GM03348 (cell line): Measurements from ENCODE around the gene SCN8A.
"Not testable (repeated sequence)": the region's sequence is repeated elsewhere in the genome, so short reads cannot be mapped to it uniquely, and the experiment has no call there.

Experiments used
- DNase-seq: peaks from one replicate; pipeline ENCODE4 v3.0.0; 2012; ENCODE audit warnings: low spot score

SCN8A gene

DNA sequence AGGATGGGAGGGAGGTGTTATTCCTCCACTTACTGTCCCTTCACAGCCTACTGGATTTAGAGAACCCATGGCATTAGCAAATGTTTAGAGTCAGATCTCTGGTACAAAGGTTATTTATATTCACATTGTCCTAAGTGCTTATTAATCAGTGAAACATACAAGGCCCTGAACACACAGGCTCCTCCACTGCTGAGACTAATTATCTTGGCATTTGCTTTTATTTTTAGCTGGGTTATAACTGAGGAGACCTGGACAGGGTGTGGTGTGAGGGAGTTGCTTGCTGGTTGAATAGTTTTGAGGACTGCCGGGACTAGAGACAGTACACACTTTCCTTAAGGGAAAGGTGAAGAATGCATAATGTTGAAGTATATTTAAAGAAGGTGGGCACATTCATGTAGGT, 180.0 kb downstream of the SCN8A start:
- peak; percentile 42 for DNase-seq

- DNase-seq: peak; percentile 65
Observed at GRCh38 chr12:51773145-51773869, 182.3 kb downstream of the SCN8A start.

DNA sequence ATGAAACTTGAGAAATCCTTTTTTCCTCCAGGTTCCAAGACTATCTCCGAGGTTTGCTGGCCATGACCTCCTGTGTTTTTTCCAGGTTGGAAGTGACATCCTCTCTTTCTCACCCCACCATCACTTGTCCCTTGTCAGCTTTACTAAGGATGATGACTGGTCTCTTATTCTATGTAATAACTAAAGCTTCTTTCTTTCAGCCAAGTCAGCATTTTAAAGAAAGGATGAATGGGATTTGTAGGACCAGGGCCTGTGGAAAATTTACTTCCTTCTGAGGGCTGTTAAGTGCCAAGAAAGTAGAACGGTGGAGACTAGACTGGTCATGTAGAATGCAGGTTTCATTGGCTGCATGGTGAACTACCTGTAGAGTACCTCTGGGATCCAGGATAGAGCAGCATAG, 183.9 kb downstream of the SCN8A start:
- no peak for DNase-seq

- DNase-seq: no peak
Observed at GRCh38 chr12:51777457-51777856, 186.4 kb downstream of the SCN8A start.

DNA sequence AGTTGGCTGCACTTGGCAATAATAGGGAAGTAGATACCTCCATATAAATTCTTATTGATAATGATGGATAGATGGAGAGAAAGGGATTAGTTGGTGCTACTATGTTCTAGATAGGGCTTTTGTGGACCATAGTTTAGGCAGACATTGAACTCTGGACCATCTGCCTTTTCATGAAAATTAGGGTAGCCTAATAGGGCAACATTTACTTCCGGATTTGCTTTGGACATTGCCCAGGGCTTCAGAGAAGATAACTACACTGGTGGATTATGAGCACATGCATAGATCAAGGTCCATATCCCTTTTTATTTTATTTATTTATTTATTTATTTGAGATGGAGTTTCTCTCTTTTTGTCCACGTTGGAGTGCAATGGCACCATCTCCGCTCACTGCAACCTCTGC, 186.9 kb downstream of the SCN8A start:
- no peak for DNase-seq

DNA sequence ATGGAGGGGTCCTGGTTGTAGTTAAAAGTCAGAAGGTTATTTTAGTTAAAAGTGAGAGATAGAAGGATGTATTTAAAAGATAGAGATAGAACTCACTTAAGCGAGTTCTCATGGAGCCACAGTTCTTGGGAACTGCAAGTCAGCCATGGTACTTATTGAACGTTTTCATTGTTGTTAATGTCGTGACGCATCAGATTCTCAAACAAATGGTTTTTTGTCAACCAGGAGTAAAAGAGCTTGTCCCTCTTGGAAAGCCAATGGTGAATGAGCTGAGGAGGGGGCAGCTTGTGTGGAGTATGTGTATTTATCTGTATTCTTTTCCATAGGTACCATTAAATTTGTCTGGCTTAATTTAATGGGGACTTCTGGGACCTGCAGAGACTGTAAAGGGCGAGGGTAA, 188.8 kb downstream of the SCN8A start:
- no peak for DNase-seq

DNA sequence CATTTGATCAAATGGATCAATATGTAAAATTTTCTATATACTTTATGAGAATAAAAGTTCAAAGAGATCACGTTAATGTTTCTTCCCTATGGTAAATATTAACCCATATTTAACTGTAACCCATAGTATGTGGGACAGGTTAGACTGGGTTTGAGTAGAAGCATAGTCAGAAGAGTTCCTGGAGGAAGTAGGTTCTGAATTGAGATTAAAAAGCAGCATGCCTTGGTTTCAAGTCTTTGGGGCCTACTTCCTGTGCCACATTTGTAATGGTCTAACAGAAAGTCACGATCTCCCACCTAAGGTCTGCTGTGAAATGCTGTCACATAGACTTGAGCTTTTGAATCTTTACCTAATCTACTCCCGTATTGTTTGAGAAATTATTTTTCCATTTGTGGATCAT, 193.7 kb downstream of the SCN8A start:
- no peak for DNase-seq

DNA sequence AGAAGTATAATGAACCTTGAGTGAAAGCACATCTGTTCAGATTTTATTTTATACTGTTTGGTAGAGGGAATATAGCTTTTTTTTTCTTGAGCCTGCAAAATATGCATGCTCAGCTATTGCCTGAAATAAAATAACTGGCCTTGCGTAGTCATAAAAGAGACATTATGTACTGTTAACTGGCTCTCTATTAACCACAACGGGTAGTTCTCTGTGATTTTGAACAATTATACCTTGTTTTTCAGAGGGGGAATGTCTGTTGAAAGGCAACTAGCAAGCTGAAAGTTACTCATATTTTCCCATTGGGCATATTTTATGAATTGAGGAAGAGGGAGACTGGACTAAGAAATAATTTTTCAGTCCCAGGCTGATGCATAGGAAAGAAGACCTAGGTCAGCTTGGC, 194.9 kb downstream of the SCN8A start:
- no peak for DNase-seq

DNA sequence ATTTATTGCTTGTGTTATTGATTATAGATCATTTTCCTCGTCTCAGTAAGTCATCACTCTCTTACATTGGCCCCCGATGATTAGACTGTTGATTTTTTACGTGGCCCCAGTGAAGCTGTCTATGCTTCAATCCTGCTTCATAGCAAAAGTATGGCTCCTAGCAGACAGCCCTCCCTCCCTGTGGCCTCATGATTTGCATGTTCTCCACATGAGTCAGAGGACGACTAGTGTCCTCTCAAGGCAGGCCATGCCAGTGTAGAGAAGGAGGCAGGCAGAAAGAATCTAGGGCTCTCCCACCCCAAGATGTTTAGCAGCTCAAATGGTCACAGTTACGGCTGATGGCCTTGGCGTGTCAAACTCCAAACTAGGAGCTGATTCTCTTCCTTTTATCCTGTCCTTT, 197.8 kb downstream of the SCN8A start:
- DNase-seq: peak; percentile 80

DNA sequence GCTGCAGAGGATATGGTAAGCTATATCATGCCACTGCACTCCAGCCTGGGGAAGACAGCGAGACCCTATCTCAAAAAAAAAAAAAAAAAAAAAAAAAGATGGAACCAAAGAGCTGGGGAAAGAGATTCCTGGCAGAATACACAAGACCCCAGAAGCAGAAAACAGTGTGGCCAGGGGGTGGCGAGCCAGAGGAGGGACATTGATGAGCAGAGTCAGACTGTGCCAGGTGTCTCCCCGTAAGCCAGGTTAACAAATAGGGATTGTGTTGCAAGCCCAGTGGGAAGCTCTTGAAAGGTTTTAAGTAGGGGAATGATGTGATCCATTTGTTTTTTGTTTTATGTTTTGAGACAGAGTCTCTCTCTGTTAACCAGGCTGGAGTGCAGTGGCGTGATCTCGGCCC, 201.4 kb downstream of the SCN8A start:
- DNase-seq: no peak

GRCh38 chr12:51793201-51793600, 202.2 kb downstream of the SCN8A start:
- DNase-seq: peak; percentile 30

- no peak for DNase-seq
Observed at GRCh38 chr12:51797301-51797700, 206.3 kb downstream of the SCN8A start.

GRCh38 chr12:51798051-51798450, 207.0 kb downstream of the SCN8A start:
- DNase-seq: not testable (repeated sequence)

- no peak for DNase-seq
Observed at GRCh38 chr12:51798501-51798900, 207.5 kb downstream of the SCN8A start.

GRCh38 chr12:51801027-51801426, 210.0 kb downstream of the SCN8A start:
- DNase-seq: no peak

DNA sequence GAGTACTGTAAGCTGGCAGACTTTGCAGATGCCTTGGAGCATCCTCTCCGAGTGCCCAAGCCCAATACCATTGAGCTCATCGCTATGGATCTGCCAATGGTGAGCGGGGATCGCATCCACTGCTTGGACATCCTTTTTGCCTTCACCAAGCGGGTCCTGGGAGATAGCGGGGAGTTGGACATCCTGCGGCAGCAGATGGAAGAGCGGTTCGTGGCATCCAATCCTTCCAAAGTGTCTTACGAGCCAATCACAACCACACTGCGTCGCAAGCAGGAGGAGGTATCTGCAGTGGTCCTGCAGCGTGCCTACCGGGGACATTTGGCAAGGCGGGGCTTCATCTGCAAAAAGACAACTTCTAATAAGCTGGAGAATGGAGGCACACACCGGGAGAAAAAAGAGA, 215.9 kb downstream of the SCN8A start:
- no peak for DNase-seq

DNA sequence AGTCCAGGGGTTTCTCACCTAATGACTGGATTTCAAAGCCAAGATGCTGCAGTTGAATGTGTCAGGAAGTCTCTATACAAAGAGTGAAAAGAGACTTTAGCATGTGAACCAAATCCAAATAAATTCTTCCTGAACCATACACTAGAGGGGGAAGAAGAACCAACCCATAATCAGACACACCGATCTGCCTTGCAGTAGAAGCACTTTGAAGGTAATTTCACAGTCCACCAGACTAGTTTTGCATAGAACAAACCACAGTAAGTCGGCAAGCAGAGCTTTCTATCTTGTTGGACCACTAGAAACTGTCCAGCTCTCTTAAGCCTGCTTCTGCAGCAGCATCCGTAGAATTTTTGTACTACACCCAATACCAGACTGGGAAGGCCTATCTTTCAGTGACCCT, 218.2 kb downstream of the SCN8A start:
- DNase-seq: no peak

- no peak for DNase-seq
Observed at GRCh38 chr12:51811203-51812202, 220.5 kb downstream of the SCN8A start.

DNA sequence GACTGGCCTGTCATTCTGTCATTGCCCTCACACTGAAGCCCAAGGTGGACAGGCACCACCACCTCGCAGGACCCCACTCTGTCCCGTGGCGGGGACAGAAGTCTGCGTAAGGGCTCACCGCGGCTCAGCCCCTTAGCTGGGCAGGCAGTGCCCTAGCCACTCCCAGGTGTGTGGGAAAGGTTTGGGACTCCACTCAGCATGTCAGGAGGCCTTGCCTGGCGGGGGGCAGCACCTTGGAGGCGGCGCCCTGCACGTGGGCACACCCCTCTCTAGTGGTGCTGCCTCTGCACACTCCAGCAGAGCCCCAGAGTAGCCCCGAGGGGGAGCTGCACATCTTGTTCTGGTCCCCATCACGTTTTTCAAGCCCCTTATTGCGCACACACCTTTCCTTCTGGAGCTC, 221.8 kb downstream of the SCN8A start:
- no peak for DNase-seq

DNA sequence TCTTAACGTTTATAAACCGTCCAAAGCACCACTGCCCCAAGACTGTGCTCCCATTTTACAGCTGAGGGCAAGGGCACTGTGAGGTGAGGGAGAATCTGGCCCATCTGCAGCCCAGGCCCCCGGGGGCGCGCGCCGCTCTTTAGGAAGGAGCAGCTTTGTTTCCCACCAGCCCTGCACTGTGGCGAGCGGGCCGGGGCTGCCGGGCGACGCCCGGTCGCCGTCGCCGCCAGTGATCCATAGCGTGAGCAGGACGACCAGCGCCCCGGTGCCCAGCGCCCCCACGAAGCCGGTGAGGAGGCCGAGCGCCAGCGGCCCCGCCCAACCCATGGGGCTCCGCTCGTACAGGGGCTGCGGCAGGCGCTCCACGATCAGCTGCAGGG, 222.9 kb downstream of the SCN8A start:
- no peak for DNase-seq

DNA sequence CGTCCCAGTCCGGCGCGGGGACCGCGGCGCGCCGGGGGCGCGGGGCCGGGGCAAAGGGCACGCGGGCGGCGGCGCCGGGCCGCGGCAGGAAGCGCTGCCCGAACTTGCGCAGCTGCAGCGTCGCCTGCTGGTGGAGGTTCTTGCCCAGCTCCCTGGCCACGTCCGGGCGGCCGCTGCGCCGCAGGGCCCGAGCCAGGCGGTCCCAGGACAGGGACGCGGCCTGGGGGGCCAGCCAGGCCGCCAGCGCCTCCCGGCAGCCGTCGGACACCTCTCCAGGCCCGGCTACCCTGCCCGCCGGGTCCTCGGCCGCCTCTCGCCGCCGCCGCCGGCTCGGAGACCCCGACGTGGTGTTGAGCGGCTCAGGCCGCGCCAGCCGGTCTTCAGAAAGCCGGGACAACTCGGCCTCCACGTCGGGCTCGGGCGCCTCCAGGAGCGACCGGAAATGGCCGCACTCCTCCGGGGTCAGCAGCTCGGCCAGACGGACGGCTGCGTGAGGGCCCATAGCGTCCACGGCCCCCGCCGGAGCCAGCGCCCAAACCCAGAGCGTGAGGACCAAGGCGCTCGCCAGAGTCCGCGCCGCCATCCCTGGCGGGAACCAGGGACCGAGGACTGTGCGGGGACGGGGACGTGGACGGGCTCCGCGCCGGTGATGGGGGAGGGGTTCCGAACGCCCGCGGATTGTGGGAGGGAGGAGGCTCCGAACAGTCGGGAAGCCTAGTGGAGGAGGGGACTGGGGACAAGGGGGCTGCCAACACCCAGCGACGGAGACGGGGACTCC, 223.5 kb downstream of the SCN8A start:
- peak; percentile 94 for DNase-seq

- no peak for DNase-seq
Observed at GRCh38 chr12:51815571-51815970, 224.5 kb downstream of the SCN8A start.
